ENCODE results near the gene ERO1B. TPM values are rescaled to one million over a fixed set of nuclear protein-coding genes. Genes with fewer than 3 reads are reported as not detected.

Gene ERO1B
- total RNA-seq, 2 donors from 2014 or later = 4.9 to 5.6 TPM

DNA sequence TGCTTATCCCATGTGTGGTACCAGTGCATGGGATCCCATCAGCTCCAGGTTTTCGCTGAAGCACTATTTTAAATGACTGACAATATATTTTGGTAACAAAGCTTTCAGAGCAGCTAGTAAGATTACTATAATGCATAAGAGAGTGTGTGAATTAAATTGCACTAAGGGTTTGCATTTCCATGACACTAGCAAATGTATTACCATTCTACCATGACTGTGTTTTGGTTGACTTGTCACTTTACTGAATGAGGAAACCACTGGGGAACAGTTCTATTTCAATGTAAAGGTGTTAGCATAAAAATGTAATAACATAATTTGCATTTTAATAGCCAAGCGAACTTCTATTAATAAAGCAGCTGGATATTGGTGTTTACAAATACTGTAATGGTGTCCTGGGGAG lies 31.7 kb upstream of the ERO1B start:
- Mint-ChIP-seq H3K4me1 (no peaks in the 10 kb centered on the region), H3K27ac (no peak overlapping the region), H3K27me3 (ENCODE audit: insufficient read depth) (no peaks in the 10 kb centered on the region), H3K36me3 (ENCODE audit: low read depth) (no peaks in the 10 kb centered on the region), H3K9me3 (no peaks in the 10 kb centered on the region), H3K4me3 (no peak overlapping the region)
- no peak for DNase-seq
- Histone ChIP-seq H3K27me3 (ENCODE audit: control insufficient read depth, insufficient read depth, low read length, poor library complexity, severe bottlenecking) (no peaks in the 10 kb centered on the region), H3K9ac (ENCODE audit: extremely low read depth, low read length, poor library complexity, severe bottlenecking) (no peak overlapping the region), H3K4me1 (ENCODE audit: control insufficient read depth, insufficient read depth, low read length) (no peaks in the 10 kb centered on the region), H3K27ac (ENCODE audit: low read depth, low read length) (no peak overlapping the region), H3K36me3 (ENCODE audit: control insufficient read depth, insufficient read depth, low read length) (no peaks in the 10 kb centered on the region), H3K9me3 (ENCODE audit: control insufficient read depth, low read length) (no peaks in the 10 kb centered on the region), H3K4me3 (ENCODE audit: low read length) (no peak overlapping the region)
- TF ChIP-seq, protein P1, sequence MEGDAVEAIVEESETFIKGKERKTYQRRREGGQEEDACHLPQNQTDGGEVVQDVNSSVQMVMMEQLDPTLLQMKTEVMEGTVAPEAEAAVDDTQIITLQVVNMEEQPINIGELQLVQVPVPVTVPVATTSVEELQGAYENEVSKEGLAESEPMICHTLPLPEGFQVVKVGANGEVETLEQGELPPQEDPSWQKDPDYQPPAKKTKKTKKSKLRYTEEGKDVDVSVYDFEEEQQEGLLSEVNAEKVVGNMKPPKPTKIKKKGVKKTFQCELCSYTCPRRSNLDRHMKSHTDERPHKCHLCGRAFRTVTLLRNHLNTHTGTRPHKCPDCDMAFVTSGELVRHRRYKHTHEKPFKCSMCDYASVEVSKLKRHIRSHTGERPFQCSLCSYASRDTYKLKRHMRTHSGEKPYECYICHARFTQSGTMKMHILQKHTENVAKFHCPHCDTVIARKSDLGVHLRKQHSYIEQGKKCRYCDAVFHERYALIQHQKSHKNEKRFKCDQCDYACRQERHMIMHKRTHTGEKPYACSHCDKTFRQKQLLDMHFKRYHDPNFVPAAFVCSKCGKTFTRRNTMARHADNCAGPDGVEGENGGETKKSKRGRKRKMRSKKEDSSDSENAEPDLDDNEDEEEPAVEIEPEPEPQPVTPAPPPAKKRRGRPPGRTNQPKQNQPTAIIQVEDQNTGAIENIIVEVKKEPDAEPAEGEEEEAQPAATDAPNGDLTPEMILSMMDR (conservative IDR thresholded peaks at IDR 0.05) = no peak
- WGBS, 2 experiments (ENCODE audit: insufficient coverage in 1 of 2, insufficient read length in 1 of 2) = 83 to 95% methylated on average over 1 of the region's 2 CpGs

- Histone ChIP-seq H3K9ac (ENCODE audit: extremely low read depth, low read length, poor library complexity, severe bottlenecking) (no peak overlapping the region), H3K27me3 (ENCODE audit: control insufficient read depth, insufficient read depth, low read length, poor library complexity, severe bottlenecking) (no peaks in the 10 kb centered on the region), H3K4me1 (ENCODE audit: control insufficient read depth, insufficient read depth, low read length) (no peaks in the 10 kb centered on the region), H3K9me3 (ENCODE audit: control insufficient read depth, low read length) (no peaks in the 10 kb centered on the region), H3K36me3 (ENCODE audit: control insufficient read depth, insufficient read depth, low read length) (no peaks in the 10 kb centered on the region), H3K27ac (ENCODE audit: low read depth, low read length) (no peak overlapping the region), H3K4me3 (ENCODE audit: low read length) (no peak overlapping the region)
- WGBS, 2 experiments (ENCODE audit: insufficient coverage in 1 of 2, insufficient read length in 1 of 2) = 90 to 97% methylated on average over 3 to 4 of the region's 4 CpGs
- Mint-ChIP-seq H3K27ac (no peak overlapping the region), H3K36me3 (ENCODE audit: low read depth) (no peaks in the 10 kb centered on the region), H3K9me3 (no peaks in the 10 kb centered on the region), H3K4me1 (no peaks in the 10 kb centered on the region), H3K27me3 (ENCODE audit: insufficient read depth) (no peaks in the 10 kb centered on the region), H3K4me3 (no peak overlapping the region)
- TF ChIP-seq, protein P1 (conservative IDR thresholded peaks at IDR 0.05) = peak; percentile 37
- no peak for DNase-seq
Measured at GRCh38 chr1:236311040-236311439, 29.3 kb upstream of the ERO1B start.

GRCh38 chr1:236308827-236309226 lies 27.1 kb upstream of the ERO1B start:
- no peak overlapping the region for H3K27ac Mint-ChIP-seq
- no peaks in the 10 kb centered on the region for H3K27me3 Mint-ChIP-seq (ENCODE audit: insufficient read depth)
- Histone ChIP-seq H3K4me1 (ENCODE audit: control insufficient read depth, insufficient read depth, low read length) (no peaks in the 10 kb centered on the region), H3K9ac (ENCODE audit: extremely low read depth, low read length, poor library complexity, severe bottlenecking) (no peak overlapping the region), H3K9me3 (ENCODE audit: control insufficient read depth, low read length) (no peaks in the 10 kb centered on the region), H3K4me3 (ENCODE audit: low read length) (no peak overlapping the region), H3K27me3 (ENCODE audit: control insufficient read depth, insufficient read depth, low read length, poor library complexity, severe bottlenecking) (no peaks in the 10 kb centered on the region), H3K27ac (ENCODE audit: low read depth, low read length) (no peak overlapping the region), H3K36me3 (ENCODE audit: control insufficient read depth, insufficient read depth, low read length) (no peaks in the 10 kb centered on the region)
- no peak for DNase-seq
- H3K36me3 Mint-ChIP-seq (ENCODE audit: low read depth) = no peaks in the 10 kb centered on the region
- no peak overlapping the region for H3K4me3 Mint-ChIP-seq
- H3K9me3 Mint-ChIP-seq = no peaks in the 10 kb centered on the region
- WGBS, 2 experiments (ENCODE audit: insufficient coverage in 1 of 2, insufficient read length in 1 of 2) = 89 to 100% methylated on average over 1 to 5 of the region's 5 CpGs
- no peaks in the 10 kb centered on the region for H3K4me1 Mint-ChIP-seq
- TF ChIP-seq, protein P1 (conservative IDR thresholded peaks at IDR 0.05) = no peak
